ENCODE results near the gene PSMC1.
A peak's percentile ranks its signal among the peaks of the same experiment; 100 is the strongest.
"Not testable (repeated sequence)": the region's sequence is repeated elsewhere in the genome, so short reads cannot be mapped to it uniquely, and the experiment has no call there.

The PSMC1 gene

GRCh38 chr14:90256354-90257131 is at the start of gene PSMC1:
Gene PSMC1, plus strand, starts transcription at chr14:90256553. Its CDS starts 45 bp downstream, at chr14:90256598.
- Histone ChIP-seq H3K36me3 (ENCODE audit: control insufficient read depth in 2 of 2, insufficient read depth in 2 of 2, low read length in 2 of 2) (peaks cover 15 to 16% of the 10 kb centered on the region in 2 donors), H3K9ac (ENCODE audit: low read depth in 1 of 2, low read length in 2 of 2) (peak within 1 kb of the TSS; percentile 90), H3K9me3 (ENCODE audit: control insufficient read depth in 2 of 2, low read length in 2 of 2) (no peaks in the 10 kb centered on the region), H3K27ac (ENCODE audit: low read depth in 2 of 2, low read length in 2 of 2) (peak within 1 kb of the TSS; percentile 35 to 49), H3K4me1 (ENCODE audit: control insufficient read depth in 2 of 2, insufficient read depth in 2 of 2, low read length in 2 of 2) (peaks cover 3% of the 10 kb centered on the region in 2 donors), H3K4me3 (ENCODE audit: low read length in 2 of 2) (peak within 1 kb of the TSS; percentile 89 to 97), H3K27me3 (ENCODE audit: control insufficient read depth in 2 of 2, insufficient read depth in 2 of 2, low read length in 2 of 2) (no peaks in the 10 kb centered on the region)

GRCh38 chr14:90213099-90213748 is 43.1 kb upstream of the PSMC1 start:
- H3K9me3 ChIP-seq (ENCODE audit: control insufficient read depth in 2 of 2, low read length in 2 of 2) = no peaks in the 10 kb centered on the region
- H3K27me3 ChIP-seq (ENCODE audit: control insufficient read depth in 2 of 2, insufficient read depth in 2 of 2, low read length in 2 of 2) = no peaks in the 10 kb centered on the region
- no peak overlapping the region for H3K27ac ChIP-seq (ENCODE audit: low read depth in 2 of 2, low read length in 2 of 2)
- no peak overlapping the region for H3K4me3 ChIP-seq (ENCODE audit: low read length in 2 of 2)
- H3K36me3 ChIP-seq (ENCODE audit: control insufficient read depth in 2 of 2, insufficient read depth in 2 of 2, low read length in 2 of 2) = no peaks in the 10 kb centered on the region
- H3K9ac ChIP-seq (ENCODE audit: low read depth in 1 of 2, low read length in 2 of 2) = no peak overlapping the region
- no peaks in the 10 kb centered on the region for H3K4me1 ChIP-seq (ENCODE audit: control insufficient read depth in 2 of 2, insufficient read depth in 2 of 2, low read length in 2 of 2)

GRCh38 chr14:90228478-90228877 is 27.9 kb upstream of the PSMC1 start:
- no peaks in the 10 kb centered on the region for H3K4me1 ChIP-seq (ENCODE audit: control insufficient read depth in 2 of 2, insufficient read depth in 2 of 2, low read length in 2 of 2)
- H3K36me3 ChIP-seq (ENCODE audit: control insufficient read depth in 2 of 2, insufficient read depth in 2 of 2, low read length in 2 of 2) = no peaks in the 10 kb centered on the region
- H3K4me3 ChIP-seq (ENCODE audit: low read length in 2 of 2) = no peak overlapping the region
- H3K27me3 ChIP-seq (ENCODE audit: control insufficient read depth in 2 of 2, insufficient read depth in 2 of 2, low read length in 2 of 2) = no peaks in the 10 kb centered on the region
- no peak overlapping the region for H3K27ac ChIP-seq (ENCODE audit: low read depth in 2 of 2, low read length in 2 of 2)
- H3K9ac ChIP-seq (ENCODE audit: low read depth in 1 of 2, low read length in 2 of 2) = no peak overlapping the region
- peaks cover 0 to 3% of the 10 kb centered on the region in 2 donors for H3K9me3 ChIP-seq (ENCODE audit: control insufficient read depth in 2 of 2, low read length in 2 of 2)

- not testable (repeated sequence) for H3K9ac ChIP-seq (ENCODE audit: low read depth in 1 of 2, low read length in 2 of 2); H3K27me3 ChIP-seq (ENCODE audit: control insufficient read depth in 2 of 2, insufficient read depth in 2 of 2, low read length in 2 of 2); H3K9me3 ChIP-seq (ENCODE audit: control insufficient read depth in 2 of 2, low read length in 2 of 2); H3K27ac ChIP-seq (ENCODE audit: low read depth in 2 of 2, low read length in 2 of 2); H3K4me3 ChIP-seq (ENCODE audit: low read length in 2 of 2); H3K36me3 ChIP-seq (ENCODE audit: control insufficient read depth in 2 of 2, insufficient read depth in 2 of 2, low read length in 2 of 2); H3K4me1 ChIP-seq (ENCODE audit: control insufficient read depth in 2 of 2, insufficient read depth in 2 of 2, low read length in 2 of 2)
These were observed 26.4 kb upstream of the PSMC1 start for GRCh38 chr14:90229942-90230341.

- H3K4me1 ChIP-seq (ENCODE audit: control insufficient read depth in 2 of 2, insufficient read depth in 2 of 2, low read length in 2 of 2) = peaks cover 0 to 4% of the 10 kb centered on the region in 2 donors
- H3K27ac ChIP-seq (ENCODE audit: low read depth in 2 of 2, low read length in 2 of 2) = no peak overlapping the region
- H3K36me3 ChIP-seq (ENCODE audit: control insufficient read depth in 2 of 2, insufficient read depth in 2 of 2, low read length in 2 of 2) = no peaks in the 10 kb centered on the region
- no peak overlapping the region for H3K9ac ChIP-seq (ENCODE audit: low read depth in 1 of 2, low read length in 2 of 2)
- no peak overlapping the region for H3K4me3 ChIP-seq (ENCODE audit: low read length in 2 of 2)
- H3K9me3 ChIP-seq (ENCODE audit: control insufficient read depth in 2 of 2, low read length in 2 of 2) = peaks cover 10 to 16% of the 10 kb centered on the region in 2 donors
- H3K27me3 ChIP-seq (ENCODE audit: control insufficient read depth in 2 of 2, insufficient read depth in 2 of 2, low read length in 2 of 2) = no peaks in the 10 kb centered on the region
These were observed 21.0 kb upstream of the PSMC1 start for GRCh38 chr14:90235179-90235976.

- Histone ChIP-seq H3K4me1 (ENCODE audit: control insufficient read depth in 2 of 2, insufficient read depth in 2 of 2, low read length in 2 of 2) (peaks cover 0 to 4% of the 10 kb centered on the region in 2 donors), H3K9ac (ENCODE audit: low read depth in 1 of 2, low read length in 2 of 2) (no peak overlapping the region), H3K27me3 (ENCODE audit: control insufficient read depth in 2 of 2, insufficient read depth in 2 of 2, low read length in 2 of 2) (no peaks in the 10 kb centered on the region), H3K27ac (ENCODE audit: low read depth in 2 of 2, low read length in 2 of 2) (no peak overlapping the region), H3K4me3 (ENCODE audit: low read length in 2 of 2) (no peak overlapping the region), H3K9me3 (ENCODE audit: control insufficient read depth in 2 of 2, low read length in 2 of 2) (peaks cover 10 to 16% of the 10 kb centered on the region in 2 donors), H3K36me3 (ENCODE audit: control insufficient read depth in 2 of 2, insufficient read depth in 2 of 2, low read length in 2 of 2) (no peaks in the 10 kb centered on the region)
These were observed 17.2 kb upstream of the PSMC1 start for GRCh38 chr14:90239139-90239538.

- Histone ChIP-seq H3K4me3 (ENCODE audit: low read length in 2 of 2) (no peak overlapping the region), H3K9ac (ENCODE audit: low read depth in 1 of 2, low read length in 2 of 2) (no peak overlapping the region), H3K27me3 (ENCODE audit: control insufficient read depth in 2 of 2, insufficient read depth in 2 of 2, low read length in 2 of 2) (no peaks in the 10 kb centered on the region), H3K36me3 (ENCODE audit: control insufficient read depth in 2 of 2, insufficient read depth in 2 of 2, low read length in 2 of 2) (no peaks in the 10 kb centered on the region), H3K4me1 (ENCODE audit: control insufficient read depth in 2 of 2, insufficient read depth in 2 of 2, low read length in 2 of 2) (no peaks in the 10 kb centered on the region), H3K27ac (ENCODE audit: low read depth in 2 of 2, low read length in 2 of 2) (no peak overlapping the region), H3K9me3 (ENCODE audit: control insufficient read depth in 2 of 2, low read length in 2 of 2) (peaks cover 10 to 14% of the 10 kb centered on the region in 2 donors)
These were observed 13.9 kb upstream of the PSMC1 start for GRCh38 chr14:90242444-90242843.

GRCh38 chr14:90246936-90247335 is 9.4 kb upstream of the PSMC1 start:
- H3K9ac ChIP-seq (ENCODE audit: low read depth in 1 of 2, low read length in 2 of 2) = no peak overlapping the region
- H3K27ac ChIP-seq (ENCODE audit: low read depth in 2 of 2, low read length in 2 of 2) = no peak overlapping the region
- no peak overlapping the region for H3K4me3 ChIP-seq (ENCODE audit: low read length in 2 of 2)
- H3K27me3 ChIP-seq (ENCODE audit: control insufficient read depth in 2 of 2, insufficient read depth in 2 of 2, low read length in 2 of 2) = peaks cover 0 to 2% of the 10 kb centered on the region in 2 donors
- H3K4me1 ChIP-seq (ENCODE audit: control insufficient read depth in 2 of 2, insufficient read depth in 2 of 2, low read length in 2 of 2) = no peaks in the 10 kb centered on the region
- no peaks in the 10 kb centered on the region for H3K36me3 ChIP-seq (ENCODE audit: control insufficient read depth in 2 of 2, insufficient read depth in 2 of 2, low read length in 2 of 2)
- no peaks in the 10 kb centered on the region for H3K9me3 ChIP-seq (ENCODE audit: control insufficient read depth in 2 of 2, low read length in 2 of 2)

- not testable (repeated sequence) for H3K9me3 ChIP-seq (ENCODE audit: control insufficient read depth in 2 of 2, low read length in 2 of 2); H3K4me1 ChIP-seq (ENCODE audit: control insufficient read depth in 2 of 2, insufficient read depth in 2 of 2, low read length in 2 of 2); H3K27ac ChIP-seq (ENCODE audit: low read depth in 2 of 2, low read length in 2 of 2); H3K4me3 ChIP-seq (ENCODE audit: low read length in 2 of 2); H3K27me3 ChIP-seq (ENCODE audit: control insufficient read depth in 2 of 2, insufficient read depth in 2 of 2, low read length in 2 of 2); H3K9ac ChIP-seq (ENCODE audit: low read depth in 1 of 2, low read length in 2 of 2); H3K36me3 ChIP-seq (ENCODE audit: control insufficient read depth in 2 of 2, insufficient read depth in 2 of 2, low read length in 2 of 2)
These were observed 8.9 kb upstream of the PSMC1 start for GRCh38 chr14:90247441-90247840.

- Histone ChIP-seq H3K36me3 (ENCODE audit: control insufficient read depth in 2 of 2, insufficient read depth in 2 of 2, low read length in 2 of 2) (no peaks in the 10 kb centered on the region), H3K9me3 (ENCODE audit: control insufficient read depth in 2 of 2, low read length in 2 of 2) (no peaks in the 10 kb centered on the region), H3K9ac (ENCODE audit: low read depth in 1 of 2, low read length in 2 of 2) (no peak overlapping the region), H3K4me3 (ENCODE audit: low read length in 2 of 2) (no peak overlapping the region), H3K27ac (ENCODE audit: low read depth in 2 of 2, low read length in 2 of 2) (no peak overlapping the region), H3K27me3 (ENCODE audit: control insufficient read depth in 2 of 2, insufficient read depth in 2 of 2, low read length in 2 of 2) (peaks cover 0 to 2% of the 10 kb centered on the region in 2 donors), H3K4me1 (ENCODE audit: control insufficient read depth in 2 of 2, insufficient read depth in 2 of 2, low read length in 2 of 2) (no peaks in the 10 kb centered on the region)
These were observed 7.8 kb upstream of the PSMC1 start for GRCh38 chr14:90248594-90248993.

All from mucosa of rectum (tissue), 2 donors.